GM12873 (cell line): ENCODE measurements around the gene LCAT.

ENCODE experiments used
- TF ChIP-seq, protein P1 (sequence below): IDR thresholded peaks from 2 replicates; pipeline ENCODE4 v1.5.1; 2012; ENCODE audit warnings: low read depth, mild to moderate bottlenecking, moderate library complexity, low read length, control low read depth; ENCODE audit not compliant: insufficient read depth; ENCODE audit errors: missing control alignments

LCAT gene

DNA sequence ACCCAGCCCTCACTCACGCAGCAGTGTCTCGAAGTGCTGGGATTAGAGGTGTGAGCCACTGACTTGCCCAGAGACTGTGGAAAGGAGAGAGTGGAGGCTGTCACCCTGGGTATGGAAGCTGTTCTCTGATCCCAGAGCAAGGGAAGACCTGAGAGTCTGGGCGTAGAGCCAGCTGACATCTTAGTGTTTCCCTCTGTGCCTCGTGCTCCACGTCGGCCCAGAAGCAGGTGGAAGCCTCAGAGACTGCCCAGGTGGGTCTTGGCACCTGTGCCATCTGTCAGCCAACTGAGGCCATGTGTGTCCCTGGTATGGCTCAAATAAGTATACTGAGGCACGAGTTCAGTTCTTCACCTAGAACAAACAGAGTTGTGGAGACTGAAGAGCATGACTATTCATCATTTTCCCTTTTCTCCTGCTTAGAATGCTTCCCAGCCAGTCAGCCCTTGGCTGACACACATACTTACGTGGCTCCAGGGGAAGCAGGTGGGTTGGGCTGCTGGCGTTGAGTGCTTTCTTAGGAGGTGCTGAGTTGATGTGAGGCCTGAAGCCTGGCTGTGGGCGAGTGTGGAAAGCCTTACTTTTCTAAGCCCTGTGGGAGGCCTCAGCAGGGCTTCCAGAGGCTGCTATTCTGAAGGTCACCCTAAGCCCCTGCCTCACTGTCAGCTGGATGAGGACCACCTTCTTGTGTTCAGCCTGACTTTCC lies 20.4 kb downstream of the LCAT start:
- TF ChIP-seq, protein P1, sequence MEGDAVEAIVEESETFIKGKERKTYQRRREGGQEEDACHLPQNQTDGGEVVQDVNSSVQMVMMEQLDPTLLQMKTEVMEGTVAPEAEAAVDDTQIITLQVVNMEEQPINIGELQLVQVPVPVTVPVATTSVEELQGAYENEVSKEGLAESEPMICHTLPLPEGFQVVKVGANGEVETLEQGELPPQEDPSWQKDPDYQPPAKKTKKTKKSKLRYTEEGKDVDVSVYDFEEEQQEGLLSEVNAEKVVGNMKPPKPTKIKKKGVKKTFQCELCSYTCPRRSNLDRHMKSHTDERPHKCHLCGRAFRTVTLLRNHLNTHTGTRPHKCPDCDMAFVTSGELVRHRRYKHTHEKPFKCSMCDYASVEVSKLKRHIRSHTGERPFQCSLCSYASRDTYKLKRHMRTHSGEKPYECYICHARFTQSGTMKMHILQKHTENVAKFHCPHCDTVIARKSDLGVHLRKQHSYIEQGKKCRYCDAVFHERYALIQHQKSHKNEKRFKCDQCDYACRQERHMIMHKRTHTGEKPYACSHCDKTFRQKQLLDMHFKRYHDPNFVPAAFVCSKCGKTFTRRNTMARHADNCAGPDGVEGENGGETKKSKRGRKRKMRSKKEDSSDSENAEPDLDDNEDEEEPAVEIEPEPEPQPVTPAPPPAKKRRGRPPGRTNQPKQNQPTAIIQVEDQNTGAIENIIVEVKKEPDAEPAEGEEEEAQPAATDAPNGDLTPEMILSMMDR, result no peak

DNA sequence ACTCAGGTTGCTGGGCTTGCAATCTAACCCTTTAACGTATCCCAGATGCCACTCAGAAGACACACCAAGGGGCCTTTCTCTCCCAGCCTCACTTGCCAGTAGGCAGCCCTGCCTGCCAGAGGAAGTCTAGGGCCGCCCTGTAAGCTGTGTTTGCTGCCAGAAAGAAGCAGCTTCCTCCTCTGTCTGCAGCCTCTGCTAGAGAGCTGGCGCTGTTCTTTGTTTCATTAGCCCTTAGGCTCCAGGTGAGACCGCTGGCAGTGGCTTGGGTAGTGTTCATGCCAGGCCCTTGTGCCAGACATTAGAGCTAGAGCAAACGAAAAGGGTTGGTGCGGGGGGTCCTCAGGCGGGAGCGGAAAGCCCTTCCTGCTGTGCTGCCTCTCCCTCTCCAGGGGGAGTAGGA lies 21.2 kb downstream of the LCAT start:
- TF ChIP-seq, protein P1, result no peak

DNA sequence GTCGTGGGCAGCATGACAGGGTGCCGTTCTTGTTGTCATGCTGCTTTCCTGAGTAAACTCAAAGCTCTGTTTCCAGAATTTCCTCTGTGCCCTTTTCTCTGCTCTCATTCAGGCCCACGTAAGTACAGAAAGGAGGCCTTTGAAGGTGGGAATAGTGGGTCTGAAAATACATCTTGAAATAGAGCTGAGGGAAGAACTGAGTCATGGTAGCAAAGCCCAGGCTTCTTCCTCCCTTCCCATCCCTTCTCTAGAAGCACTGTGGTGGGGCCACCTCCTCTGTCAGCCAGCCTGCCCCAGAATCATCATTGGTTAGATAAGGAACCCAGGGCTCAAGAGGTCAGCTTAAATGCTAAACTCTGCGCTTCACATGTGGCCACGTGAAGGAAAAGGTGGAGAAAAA lies 21.7 kb downstream of the LCAT start:
- TF ChIP-seq, protein P1, result no peak

DNA sequence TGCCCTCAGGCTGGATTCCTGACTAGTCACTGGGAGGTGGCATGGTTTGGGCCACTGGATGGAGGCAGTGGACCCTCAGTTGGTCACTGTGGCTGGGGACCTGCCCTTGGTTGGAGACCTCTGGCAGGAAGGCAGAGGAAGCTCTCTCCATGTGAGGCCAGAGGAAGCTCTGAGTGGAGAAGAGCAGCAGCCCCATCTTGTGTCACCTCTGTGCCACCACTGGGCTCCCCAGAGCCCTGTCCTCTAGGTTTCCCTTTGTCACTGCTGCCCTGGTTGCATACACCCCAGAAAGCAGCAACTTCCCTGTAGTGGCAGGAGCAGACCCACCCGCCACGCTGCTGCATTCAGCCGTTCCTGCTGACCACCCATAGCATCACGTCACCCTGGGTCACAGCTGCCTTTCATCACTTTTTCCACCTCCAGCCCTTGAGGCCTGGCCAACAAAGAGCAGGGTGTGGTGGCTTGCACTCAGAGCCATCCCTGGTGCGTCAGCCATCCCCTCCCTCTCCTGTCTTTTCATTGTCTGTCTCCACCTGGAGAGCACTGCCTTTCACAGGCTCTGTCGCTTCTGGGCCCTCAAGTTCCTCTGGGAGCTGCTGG lies 24.2 kb downstream of the LCAT start:
- TF ChIP-seq, protein P1, result peak; percentile 39

DNA sequence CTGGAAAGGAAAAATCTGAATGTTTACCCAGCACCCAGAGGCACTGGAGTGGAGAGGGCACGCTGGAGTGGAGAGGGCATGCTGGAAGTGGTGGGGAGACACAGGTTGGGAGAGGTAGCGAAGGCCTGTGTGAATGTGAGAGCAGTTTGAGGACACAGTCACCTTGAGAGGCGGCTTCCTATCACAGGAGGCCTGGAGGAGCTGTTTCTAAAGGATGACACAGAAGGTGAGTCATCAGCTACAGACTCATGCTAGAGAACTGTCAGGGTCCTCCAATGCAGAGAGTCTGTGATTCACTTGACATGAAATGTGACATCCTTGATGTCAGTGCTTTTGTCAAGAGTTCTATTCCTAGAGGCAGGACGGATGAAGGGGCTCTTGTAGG lies 26.1 kb downstream of the LCAT start:
- TF ChIP-seq, protein P1, result no peak

DNA sequence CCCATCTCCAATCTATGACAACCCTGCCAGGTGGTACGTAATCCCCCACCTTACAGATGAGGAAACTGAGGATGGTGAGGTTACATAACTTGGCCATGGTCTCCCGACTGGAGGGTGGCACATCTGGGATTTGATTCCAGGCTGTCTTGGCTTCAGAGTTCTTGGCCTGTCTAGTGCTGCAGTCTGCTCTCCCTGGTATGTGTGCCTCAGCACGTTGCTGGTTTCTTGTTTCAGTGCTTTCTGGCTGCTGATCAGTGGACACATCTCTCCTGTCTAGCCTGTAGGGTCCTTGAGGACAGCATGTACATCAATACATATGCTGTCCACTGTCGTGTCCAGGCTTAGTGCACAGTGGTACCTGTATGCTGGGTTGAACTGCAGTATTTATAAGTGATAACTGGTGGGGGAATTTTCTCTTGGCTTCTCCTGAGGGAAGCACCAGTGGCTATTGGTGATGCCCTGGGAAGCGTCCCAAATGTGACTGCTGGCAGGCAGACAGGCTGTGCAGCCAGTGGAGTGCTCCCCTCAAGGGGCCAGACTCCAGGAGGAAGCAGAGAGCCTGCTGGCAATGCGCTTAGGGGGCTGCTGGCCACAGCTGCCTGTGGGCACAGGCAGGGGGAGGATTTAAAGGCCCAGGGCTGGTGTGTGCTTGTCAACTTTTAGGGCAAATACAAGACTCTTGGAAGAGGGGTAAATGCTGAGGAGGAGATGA lies 26.6 kb downstream of the LCAT start:
- TF ChIP-seq, protein P1, result no peak
